IMR-90 (cell line): ENCODE data around the gene ZNF80. TPM values are rescaled to one million over a fixed set of nuclear protein-coding genes. Genes with fewer than 3 reads are reported as not detected.

Source experiments
- ATAC-seq: fragments of 200-7000 bp; cut with Tn5 transposase; 2 replicates; pipeline ENCODE4 v1.9.1; 2020; ENCODE audit warnings: low read depth, mild to moderate bottlenecking, moderate library complexity
- BruUV-seq: library from RNA; stranded (reverse); fragments of 400-500 nt; replicated peaks from 2 replicates; lab custom pipeline; 2021; lab: Mats Ljungman, UMichigan
- CTCF ChIA-PET: fragments of 300-600 bp; formaldehyde crosslinking; extraction: SDS; loops from one replicate; lab custom pipeline; 2021; ENCODE audit warnings: antibody characterized with exemption; lab: Yijun Ruan, JAX
- POLR2A ChIA-PET: fragments of 300-600 bp; sonication (Branson Sonifier 250); formaldehyde crosslinking; loops from one replicate; lab custom pipeline; 2022; ENCODE audit warnings: antibody characterized with exemption; ENCODE audit not compliant: unreplicated experiment; lab: Charles Lee
- DNase-seq: peaks from one replicate; pipeline ENCODE4 v3.0.0; 2013
- H2AFZ ChIP-seq: replicated peaks from 2 replicates; pipeline ENCODE3; 2013; ENCODE audit warnings: low read length, mild to moderate bottlenecking; ENCODE audit not compliant: poor library complexity
- H2AK5ac ChIP-seq: 2 replicates; pipeline ENCODE4 v1.6.1; 2013; ENCODE audit warnings: low read depth, low read length, inconsistent platforms
- H2AK9ac ChIP-seq: replicated peaks from 2 replicates; pipeline ENCODE3; 2013; ENCODE audit warnings: mild to moderate bottlenecking, low read depth, low read length, moderate library complexity; ENCODE audit not compliant: poor library complexity
- H2BK120ac ChIP-seq: 2 replicates; pipeline ENCODE4 v1.6.1; 2013; ENCODE audit warnings: low read depth, low read length, inconsistent platforms
- H2BK15ac ChIP-seq: 3 replicates; pipeline ENCODE4 v1.6.1; 2013; ENCODE audit warnings: low read depth, low read length, inconsistent platforms
- H2BK20ac ChIP-seq: 2 replicates; pipeline ENCODE4 v1.6.1; 2013; ENCODE audit warnings: low read depth, mild to moderate bottlenecking, inconsistent platforms, low read length, moderate library complexity
- H2BK5ac ChIP-seq: 2 replicates; pipeline ENCODE4 v1.6.1; 2013; ENCODE audit warnings: mild to moderate bottlenecking, low read depth, low read length, inconsistent platforms; ENCODE audit not compliant: poor library complexity, severe bottlenecking
- H3K14ac ChIP-seq: replicated peaks from 2 replicates; pipeline ENCODE4 v1.6.1; 2013; ENCODE audit warnings: low read depth, low read length, inconsistent platforms
- H3K18ac ChIP-seq: 2 replicates; pipeline ENCODE4 v1.6.1; 2013; ENCODE audit warnings: low read depth, low read length, control low read depth
- H3K23ac ChIP-seq: 2 replicates; pipeline ENCODE4 v1.6.1; 2013; ENCODE audit warnings: low read depth, low read length, inconsistent platforms
- H3K27ac ChIP-seq: 2 replicates; pipeline ENCODE4 v1.5.1; 2013; ENCODE audit warnings: mild to moderate bottlenecking, control low read depth, low read length; ENCODE audit not compliant: insufficient read depth
- H3K27me3 ChIP-seq: 2 replicates; pipeline ENCODE4 v1.6.1; 2013; ENCODE audit warnings: low read length; ENCODE audit not compliant: control insufficient read depth, insufficient read depth
- H3K36me3 ChIP-seq: 2 replicates; pipeline ENCODE4 v1.6.1; 2013; ENCODE audit warnings: low read length, mixed read lengths; ENCODE audit not compliant: control insufficient read depth, insufficient read depth
- H3K4ac ChIP-seq: 2 replicates; pipeline ENCODE4 v1.6.1; 2013; ENCODE audit warnings: low read depth, low read length, inconsistent platforms
- H3K4me1 ChIP-seq: 2 replicates; pipeline ENCODE4 v1.6.1; 2013; ENCODE audit warnings: low read length, mixed read lengths; ENCODE audit not compliant: control insufficient read depth, insufficient read depth
- H3K4me2 ChIP-seq: 2 replicates; pipeline ENCODE4 v1.6.1; 2013; ENCODE audit warnings: low read depth, mild to moderate bottlenecking, control low read depth, low read length, moderate library complexity
- H3K4me3 ChIP-seq: 2 replicates; pipeline ENCODE4 v1.5.1; 2013; ENCODE audit warnings: low read depth, mild to moderate bottlenecking, control low read depth, low read length, moderate library complexity; ENCODE audit not compliant: insufficient read depth
- H3K56ac ChIP-seq: 2 replicates; pipeline ENCODE4 v1.6.1; 2013; ENCODE audit warnings: low read length, inconsistent platforms; ENCODE audit not compliant: insufficient read depth; ENCODE audit errors: extremely low read depth
- H3K79me1 ChIP-seq, 2 experiments: 2 replicates each; pipeline ENCODE4 v1.6.1; 2013; ENCODE audit warnings: low read length in 2 of 2, inconsistent platforms in 1 of 2, low read depth in 1 of 2
- H3K9ac ChIP-seq: 2 replicates; pipeline ENCODE4 v1.6.1; 2013; ENCODE audit warnings: low read depth, low read length, control low read depth
- H3K9me1 ChIP-seq: 2 replicates; pipeline ENCODE4 v1.6.1; 2013; ENCODE audit warnings: low read length, inconsistent platforms; ENCODE audit not compliant: insufficient read depth
- H3K9me3 ChIP-seq: 2 replicates; pipeline ENCODE4 v1.6.1; 2013; ENCODE audit warnings: low read length; ENCODE audit not compliant: control insufficient read depth, insufficient read depth
- H4K20me1 ChIP-seq: 2 replicates; pipeline ENCODE4 v1.6.1; 2013; ENCODE audit warnings: low read length, inconsistent platforms; ENCODE audit not compliant: insufficient read depth
- H4K5ac ChIP-seq: 2 replicates; pipeline ENCODE4 v1.6.1; 2013; ENCODE audit warnings: mild to moderate bottlenecking, low read depth, low read length, control low read depth
- H4K8ac ChIP-seq, 2 experiments: 2 replicates each; pipeline ENCODE4 v1.6.1; 2013; ENCODE audit warnings: low read depth in 2 of 2, low read length in 2 of 2, control low read depth in 1 of 2, inconsistent platforms in 1 of 2
- H4K91ac ChIP-seq: 2 replicates; pipeline ENCODE4 v1.6.1; 2013; ENCODE audit warnings: low read depth, low read length, inconsistent platforms; ENCODE audit not compliant: insufficient read depth
- BHLHE40 ChIP-seq: fragments of 150-350 bp; IDR thresholded peaks from 2 replicates; pipeline ENCODE4 v1.6.1; 2016; ENCODE audit warnings: mild to moderate bottlenecking, low read depth, low read length
- CEBPB ChIP-seq: IDR thresholded peaks from 2 replicates; pipeline ENCODE4 v1.6.1; 2012; ENCODE audit warnings: low read depth, low read length, improper control_type of control experiment
- CHD1 ChIP-seq: IDR thresholded peaks from 2 replicates; pipeline ENCODE4 v1.6.1; 2012; ENCODE audit warnings: low read depth, low read length, improper control_type of control experiment
- FOS ChIP-seq: fragments of 150-350 bp; IDR thresholded peaks from 2 replicates; pipeline ENCODE4 v1.6.1; 2016; ENCODE audit warnings: low read depth, low read length
- MAFK ChIP-seq: IDR thresholded peaks from 2 replicates; pipeline ENCODE4 v1.6.1; 2012; ENCODE audit warnings: low read depth, low read length, improper control_type of control experiment
- MAZ ChIP-seq: IDR thresholded peaks from 2 replicates; pipeline ENCODE4 v1.6.1; 2012; ENCODE audit warnings: low read depth, mild to moderate bottlenecking, low read length, improper control_type of control experiment, moderate library complexity, borderline replicate concordance
- MXI1 ChIP-seq: IDR thresholded peaks from 2 replicates; pipeline ENCODE4 v1.6.1; 2012; ENCODE audit warnings: low read depth, mild to moderate bottlenecking, low read length, moderate library complexity, borderline replicate concordance
- NFE2L2 ChIP-seq: fragments of 150-350 bp; IDR thresholded peaks from 2 replicates; pipeline ENCODE4 v1.6.1; 2016; ENCODE audit warnings: low read depth, mild to moderate bottlenecking, low read length
- POLR2A ChIP-seq: IDR thresholded peaks from 2 replicates; pipeline ENCODE4 v1.6.1; 2012; ENCODE audit warnings: mild to moderate bottlenecking, low read depth, low read length
- RAD21 ChIP-seq: IDR thresholded peaks from 2 replicates; pipeline ENCODE4 v1.6.1; 2012; ENCODE audit warnings: low read length, improper control_type of control experiment
- RCOR1 ChIP-seq: IDR thresholded peaks from 2 replicates; pipeline ENCODE4 v1.6.1; 2012; ENCODE audit warnings: mild to moderate bottlenecking, low read length, improper control_type of control experiment; ENCODE audit not compliant: insufficient replicate concordance
- RFX5 ChIP-seq: IDR thresholded peaks from 2 replicates; pipeline ENCODE4 v1.8.0; 2012; ENCODE audit warnings: low read depth, mild to moderate bottlenecking, low read length, moderate library complexity
- SMC3 ChIP-seq: fragments of 150-350 bp; IDR thresholded peaks from 2 replicates; pipeline ENCODE4 v1.6.1; 2016; ENCODE audit warnings: low read depth, mild to moderate bottlenecking, antibody characterized with exemption, low read length, moderate library complexity
- dilution Hi-C: fragments of 300-500 bp; cut with HindIII; formaldehyde crosslinking; loops from one replicate; pipeline ENCODE4 v1.14.3; 2018; ENCODE audit warnings: low sequenced_read_pairs; ENCODE audit not compliant: unreplicated experiment
- in situ Hi-C: fragments of 300-500 bp; cut with MboI; formaldehyde crosslinking; loops from 3 replicates; pipeline ENCODE4 v1.14.3; 2019; ENCODE audit warnings: low sequenced_read_pairs, inconsistent platforms, mixed read lengths
- intact Hi-C: fragments of 100-400 bp; cut with micrococcal nuclease; formaldehyde crosslinking; loops from 2 replicates; pipeline ENCODE4 v1.10.0; 2022
- polyA plus RNA-seq, 3 experiments: library from polyadenylated mRNA; depleted of rRNA; stranded (reverse); fragments of >200 nt; gene quantifications; 2 replicates each; pipeline ENCODE4 v1.2.3, GENCODE V29; 2012; ENCODE audit warnings: low replicate concordance in 1 of 3
- total RNA-seq: library from RNA; depleted of rRNA; stranded (reverse); fragments of >200 nt; gene quantifications from 2 replicates; pipeline ENCODE4 v1.2.3, GENCODE V29; 2012
- TF ChIP-seq, protein P1 (sequence below): conservative IDR thresholded peaks from 2 replicates; pipeline ENCODE4 v1.5.1; 2012; ENCODE audit warnings: mild to moderate bottlenecking, low read depth, low read length, improper control_type of control experiment
- TF ChIP-seq, protein P2 (sequence below): fragments of 150-350 bp; IDR thresholded peaks from 2 replicates; pipeline ENCODE4 v1.6.1; 2016; ENCODE audit warnings: low read depth, mild to moderate bottlenecking, low read length, moderate library complexity, borderline replicate concordance
- TF ChIP-seq, protein P3 (sequence below): fragments of 150-350 bp; IDR thresholded peaks from 2 replicates; pipeline ENCODE4 v1.6.1; 2017; ENCODE audit warnings: mild to moderate bottlenecking, antibody characterized with exemption, low read length, low read depth

Gene ZNF80
- total and polyA plus RNA-seq, 2 of the 4 experiments (the other 2 are of a cell fraction) = not detected

DNA sequence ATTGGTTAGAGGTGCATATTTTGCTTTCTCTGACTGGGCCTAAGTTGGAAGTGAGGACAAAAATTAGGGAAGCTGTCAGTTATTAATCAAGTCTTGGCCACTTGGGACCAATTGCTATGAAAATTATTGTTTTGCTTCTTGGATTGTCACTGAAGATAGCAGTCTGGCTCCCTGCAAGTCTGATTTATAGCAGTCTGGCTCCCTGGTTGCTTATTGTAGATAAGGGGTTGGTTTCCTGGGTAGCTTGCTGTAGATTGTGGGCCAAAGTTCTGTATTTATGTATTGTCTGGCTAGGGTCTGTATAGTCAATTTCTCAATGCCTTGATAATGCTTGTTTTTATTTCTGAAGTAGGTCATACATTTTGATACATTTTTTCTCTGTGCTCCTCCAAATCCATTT is 45.2 kb downstream of the ZNF80 start:
- Histone ChIP-seq H2BK15ac (no peak overlapping the region), H3K23ac (no peak overlapping the region), H3K27me3 (peaks cover 2% of the 10 kb centered on the region), H3K4ac (no peak overlapping the region), H2AFZ (no peak overlapping the region), H2AK5ac (no peak overlapping the region), H3K9me1 (no peaks in the 10 kb centered on the region), H4K8ac (no peak overlapping the region), H2BK120ac (no peak overlapping the region), H2BK20ac (no peak overlapping the region), H3K56ac (no peak overlapping the region), H3K4me1 (no peaks in the 10 kb centered on the region), H3K79me1 (no peaks in the 10 kb centered on the region), H3K14ac (no peak overlapping the region), H2BK5ac (no peak overlapping the region), H3K9me3 (no peaks in the 10 kb centered on the region), H3K9ac (no peak overlapping the region), H3K4me2 (no peak overlapping the region), H3K36me3 (no peaks in the 10 kb centered on the region), H3K4me3 (no peak overlapping the region), H2AK9ac (no peak overlapping the region), H4K91ac (no peak overlapping the region), H3K18ac (no peak overlapping the region), H4K5ac (no peak overlapping the region), H3K27ac (no peak overlapping the region), H4K20me1 (no peaks in the 10 kb centered on the region)
- in situ Hi-C loops (no loop called here), dilution Hi-C loops (no loop called here), intact Hi-C loops (no loop called here)
- CTCF ChIA-PET = no interaction called here
- no peak for TF ChIP-seq CEBPB
- TF ChIP-seq MAFK = no peak
- TF ChIP-seq SMC3 = no peak
- TF ChIP-seq, protein P1, sequence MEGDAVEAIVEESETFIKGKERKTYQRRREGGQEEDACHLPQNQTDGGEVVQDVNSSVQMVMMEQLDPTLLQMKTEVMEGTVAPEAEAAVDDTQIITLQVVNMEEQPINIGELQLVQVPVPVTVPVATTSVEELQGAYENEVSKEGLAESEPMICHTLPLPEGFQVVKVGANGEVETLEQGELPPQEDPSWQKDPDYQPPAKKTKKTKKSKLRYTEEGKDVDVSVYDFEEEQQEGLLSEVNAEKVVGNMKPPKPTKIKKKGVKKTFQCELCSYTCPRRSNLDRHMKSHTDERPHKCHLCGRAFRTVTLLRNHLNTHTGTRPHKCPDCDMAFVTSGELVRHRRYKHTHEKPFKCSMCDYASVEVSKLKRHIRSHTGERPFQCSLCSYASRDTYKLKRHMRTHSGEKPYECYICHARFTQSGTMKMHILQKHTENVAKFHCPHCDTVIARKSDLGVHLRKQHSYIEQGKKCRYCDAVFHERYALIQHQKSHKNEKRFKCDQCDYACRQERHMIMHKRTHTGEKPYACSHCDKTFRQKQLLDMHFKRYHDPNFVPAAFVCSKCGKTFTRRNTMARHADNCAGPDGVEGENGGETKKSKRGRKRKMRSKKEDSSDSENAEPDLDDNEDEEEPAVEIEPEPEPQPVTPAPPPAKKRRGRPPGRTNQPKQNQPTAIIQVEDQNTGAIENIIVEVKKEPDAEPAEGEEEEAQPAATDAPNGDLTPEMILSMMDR = no peak
- no peak for TF ChIP-seq CHD1
- TF ChIP-seq BHLHE40 = no peak
- TF ChIP-seq POLR2A = no peak
- no peak for TF ChIP-seq NFE2L2
- no peak for TF ChIP-seq MXI1
- no peak for TF ChIP-seq RAD21
- no peak for TF ChIP-seq MAZ
- TF ChIP-seq, protein P2, sequence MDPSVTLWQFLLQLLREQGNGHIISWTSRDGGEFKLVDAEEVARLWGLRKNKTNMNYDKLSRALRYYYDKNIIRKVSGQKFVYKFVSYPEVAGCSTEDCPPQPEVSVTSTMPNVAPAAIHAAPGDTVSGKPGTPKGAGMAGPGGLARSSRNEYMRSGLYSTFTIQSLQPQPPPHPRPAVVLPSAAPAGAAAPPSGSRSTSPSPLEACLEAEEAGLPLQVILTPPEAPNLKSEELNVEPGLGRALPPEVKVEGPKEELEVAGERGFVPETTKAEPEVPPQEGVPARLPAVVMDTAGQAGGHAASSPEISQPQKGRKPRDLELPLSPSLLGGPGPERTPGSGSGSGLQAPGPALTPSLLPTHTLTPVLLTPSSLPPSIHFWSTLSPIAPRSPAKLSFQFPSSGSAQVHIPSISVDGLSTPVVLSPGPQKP = no peak
- TF ChIP-seq, protein P3, sequence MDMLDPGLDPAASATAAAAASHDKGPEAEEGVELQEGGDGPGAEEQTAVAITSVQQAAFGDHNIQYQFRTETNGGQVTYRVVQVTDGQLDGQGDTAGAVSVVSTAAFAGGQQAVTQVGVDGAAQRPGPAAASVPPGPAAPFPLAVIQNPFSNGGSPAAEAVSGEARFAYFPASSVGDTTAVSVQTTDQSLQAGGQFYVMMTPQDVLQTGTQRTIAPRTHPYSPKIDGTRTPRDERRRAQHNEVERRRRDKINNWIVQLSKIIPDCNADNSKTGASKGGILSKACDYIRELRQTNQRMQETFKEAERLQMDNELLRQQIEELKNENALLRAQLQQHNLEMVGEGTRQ = no peak
- no peak for TF ChIP-seq RCOR1
- TF ChIP-seq FOS = no peak
- no peak for TF ChIP-seq RFX5
- no peak for ATAC-seq
- POLR2A ChIA-PET = no interaction called here
- BruUV-seq = no TSS peak
- no peak for DNase-seq
